CD4-positive, alpha-beta T cell (primary cell): ENCODE results near the gene CIAO2B. TPM values are rescaled to one million over a fixed set of nuclear protein-coding genes. Genes with fewer than 3 reads are reported as not detected.

Source experiments
- ATAC-seq: fragments of 200-7000 bp; cut with Tn5 transposase; one replicate; pipeline ENCODE4 v1.10.0; 2022; ENCODE audit warnings: mild to moderate bottlenecking; ENCODE audit not compliant: poor library complexity
- CTCF ChIA-PET: fragments of 350-600 bp; sonication (Branson Sonifier 250); formaldehyde crosslinking; loops from one replicate; lab custom pipeline; 2021; ENCODE audit warnings: antibody characterized with exemption, inconsistent platforms; lab: Charles Lee
- POLR2A ChIA-PET: fragments of 350-600 bp; sonication (Branson Sonifier 250); formaldehyde crosslinking; loops from one replicate; lab custom pipeline; 2021; ENCODE audit warnings: antibody characterized with exemption, inconsistent platforms; lab: Charles Lee
- DNase-seq, 14 experiments: peaks; one replicate each; pipeline ENCODE4 v3.0.0-alpha.2; 2013 to 2020; ENCODE audit warnings: mixed read lengths in 2 of 14
- H3K27ac ChIP-seq, 2 donors: one replicate each; pipeline versions ENCODE4 v1.5.1 to v1.7.0; 2013; ENCODE audit warnings: low read length in 2 of 2, low read depth in 1 of 2, mild to moderate bottlenecking in 1 of 2
- H3K27me3 ChIP-seq, 2 experiments: 1 replicate in 1 of 2; 2 replicates in 1 of 2; pipeline versions ENCODE4 v1.6.1 to v1.7.0; 2013; ENCODE audit warnings: low read length in 2 of 2, control low read depth in 1 of 2, mild to moderate bottlenecking in 1 of 2, moderate library complexity in 1 of 2; ENCODE audit not compliant: insufficient read depth in 2 of 2, control insufficient read depth in 1 of 2
- H3K36me3 ChIP-seq: one replicate; pipeline ENCODE4 v1.6.1; 2013; ENCODE audit warnings: low read length, control low read depth; ENCODE audit not compliant: insufficient read depth
- H3K4me1 ChIP-seq: one replicate; pipeline ENCODE4 v1.6.1; 2013; ENCODE audit warnings: low read length, control low read depth; ENCODE audit not compliant: insufficient read depth
- H3K4me3 ChIP-seq: one replicate; pipeline ENCODE4 v1.5.1; 2013; ENCODE audit warnings: mild to moderate bottlenecking, low read length, moderate library complexity
- H3K9me3 ChIP-seq, 2 experiments: 1 replicate in 1 of 2; 2 replicates in 1 of 2; pipeline versions ENCODE4 v1.6.1 to v1.7.0; 2013; ENCODE audit warnings: low read length in 2 of 2, mild to moderate bottlenecking in 2 of 2, control low read depth in 1 of 2, moderate library complexity in 1 of 2; ENCODE audit not compliant: control insufficient read depth in 1 of 2, insufficient read depth in 1 of 2
- H3K27ac Mint-ChIP-seq: one replicate; pipeline ENCODE4 v1.8.0; 2020; ENCODE audit warnings: mixed read lengths
- H3K27me3 Mint-ChIP-seq: one replicate; pipeline ENCODE4 v1.8.0; 2021; ENCODE audit warnings: mixed read lengths
- H3K36me3 Mint-ChIP-seq: one replicate; pipeline ENCODE4 v1.8.0; 2021; ENCODE audit warnings: low read depth, mixed read lengths
- H3K4me1 Mint-ChIP-seq: one replicate; pipeline ENCODE4 v1.8.0; 2021; ENCODE audit warnings: low read depth, mixed read lengths
- H3K4me3 Mint-ChIP-seq: one replicate; pipeline ENCODE4 v1.8.0; 2020; ENCODE audit warnings: mild to moderate bottlenecking, mixed read lengths
- H3K9me3 Mint-ChIP-seq: one replicate; pipeline ENCODE4 v1.8.0; 2020; ENCODE audit warnings: mixed read lengths
- intact Hi-C, 2 experiments: fragments of 100-400 bp; cut with DNase I in 1 of 2; cut with micrococcal nuclease in 1 of 2; formaldehyde crosslinking; loops; one replicate each; pipeline versions ENCODE4 v1.15.1 to v1.9.0; 2023 to 2025; cut with DNase I, micrococcal nuclease
- total RNA-seq, 174 experiments: library from RNA in 2 of 174; stranded (reverse) in 2 of 174; gene quantifications; one replicate each; pipeline ENCODE4 v1.2.3 and lab custom pipeline; 2021 to 2026
- TF ChIP-seq, protein P1 (sequence below): fragments of 200-600 bp; IDR thresholded peaks from one replicate; pipeline ENCODE4 v1.8.0; 2022; ENCODE audit warnings: antibody characterized with exemption, mild to moderate bottlenecking

Gene CIAO2B
- total RNA-seq, 2 experiments from 2014 or later: 58.6 to 70.4 TPM

DNA sequence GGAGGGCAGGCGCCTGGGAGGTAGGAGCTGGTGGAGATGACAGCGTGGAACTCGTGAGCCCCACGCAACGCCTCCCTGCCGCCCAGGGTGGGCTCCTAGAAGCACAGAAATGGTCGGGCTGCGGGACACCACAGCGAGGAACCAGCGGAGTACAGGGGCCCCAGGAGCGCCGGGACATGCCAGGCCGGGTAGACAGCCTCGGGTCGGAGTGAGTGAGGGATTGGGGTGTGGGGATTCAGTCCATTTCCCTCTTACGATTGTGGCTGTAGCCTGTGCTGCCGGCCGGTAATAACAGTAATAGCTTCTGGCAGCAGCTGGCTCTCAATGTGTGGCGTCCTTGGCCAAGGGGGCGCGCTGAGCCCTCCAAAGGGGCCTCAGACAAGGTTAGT, 14.6 kb upstream of the CIAO2B start:
- no peaks in the 10 kb centered on the region for H3K9me3 Mint-ChIP-seq
- peaks cover 4% of the 10 kb centered on the region for H3K36me3 Mint-ChIP-seq
- ChIA-PET CTCF (interaction anchor here (1.0 kb wide), 1 partner anchor 236 kb away, joined by 3 read pairs; no protein-coding TSS in a partner anchor), POLR2A (no interaction called here)
- H3K27me3 Mint-ChIP-seq: peaks cover 57% of the 10 kb centered on the region
- intact Hi-C loops: no loop called here
- H3K9me3 ChIP-seq: peaks cover 0 to 8% of the 10 kb centered on the region in 2 experiments
- TF ChIP-seq, protein P1, sequence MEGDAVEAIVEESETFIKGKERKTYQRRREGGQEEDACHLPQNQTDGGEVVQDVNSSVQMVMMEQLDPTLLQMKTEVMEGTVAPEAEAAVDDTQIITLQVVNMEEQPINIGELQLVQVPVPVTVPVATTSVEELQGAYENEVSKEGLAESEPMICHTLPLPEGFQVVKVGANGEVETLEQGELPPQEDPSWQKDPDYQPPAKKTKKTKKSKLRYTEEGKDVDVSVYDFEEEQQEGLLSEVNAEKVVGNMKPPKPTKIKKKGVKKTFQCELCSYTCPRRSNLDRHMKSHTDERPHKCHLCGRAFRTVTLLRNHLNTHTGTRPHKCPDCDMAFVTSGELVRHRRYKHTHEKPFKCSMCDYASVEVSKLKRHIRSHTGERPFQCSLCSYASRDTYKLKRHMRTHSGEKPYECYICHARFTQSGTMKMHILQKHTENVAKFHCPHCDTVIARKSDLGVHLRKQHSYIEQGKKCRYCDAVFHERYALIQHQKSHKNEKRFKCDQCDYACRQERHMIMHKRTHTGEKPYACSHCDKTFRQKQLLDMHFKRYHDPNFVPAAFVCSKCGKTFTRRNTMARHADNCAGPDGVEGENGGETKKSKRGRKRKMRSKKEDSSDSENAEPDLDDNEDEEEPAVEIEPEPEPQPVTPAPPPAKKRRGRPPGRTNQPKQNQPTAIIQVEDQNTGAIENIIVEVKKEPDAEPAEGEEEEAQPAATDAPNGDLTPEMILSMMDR: no peak
- peak overlapping the region; percentile 89 for H3K4me3 Mint-ChIP-seq
- H3K36me3 ChIP-seq: peaks cover under 1% of the 10 kb centered on the region
- peaks cover 25% of the 10 kb centered on the region in 2 experiments for H3K27me3 ChIP-seq
- peaks cover 20% of the 10 kb centered on the region for H3K4me1 Mint-ChIP-seq
- ATAC-seq: no peak
- no peak overlapping the region for H3K27ac Mint-ChIP-seq
- no peak for DNase-seq
- peaks cover 24% of the 10 kb centered on the region for H3K4me1 ChIP-seq
- no peak overlapping the region for H3K27ac ChIP-seq
- peak overlapping the region; percentile 64 for H3K4me3 ChIP-seq

DNA sequence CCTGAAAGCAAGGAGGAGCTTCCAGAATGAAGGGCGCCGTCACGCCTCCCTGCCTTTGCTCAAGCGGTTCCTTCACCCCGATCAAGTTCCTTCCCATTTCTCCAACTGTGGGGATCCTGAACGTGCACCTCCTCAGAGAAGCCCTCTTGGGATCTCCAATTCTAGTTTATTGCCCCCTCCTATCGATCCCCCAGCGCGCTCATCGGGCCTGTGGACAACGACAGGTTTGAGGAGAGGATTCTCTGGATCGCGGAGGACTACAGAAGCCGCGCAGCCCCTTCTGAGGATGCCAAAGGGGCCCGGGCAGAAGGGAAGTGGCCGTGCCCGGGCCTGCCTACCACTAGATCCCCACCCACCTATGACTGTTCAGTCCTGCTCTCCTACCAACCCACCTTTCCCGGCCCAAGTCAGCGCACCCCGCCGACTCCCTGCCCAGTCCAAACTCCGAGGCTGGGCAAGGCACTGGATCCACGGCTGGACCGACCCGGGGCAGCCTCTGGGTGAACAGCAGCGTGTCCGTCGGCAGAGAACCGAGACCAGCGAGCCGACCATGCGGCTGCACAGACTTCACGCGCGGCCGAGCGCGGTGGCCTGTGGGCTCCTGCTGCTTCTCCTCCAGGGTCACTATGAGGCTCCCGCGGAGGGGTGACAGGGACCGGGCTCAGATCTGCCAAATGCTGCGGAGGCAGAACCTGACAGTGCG, 14.1 kb upstream of the CIAO2B start:
- intact Hi-C loops: no loop called here
- Histone ChIP-seq H3K4me3 (peak overlapping the region; percentile 64), H3K4me1 (peaks cover 24% of the 10 kb centered on the region), H3K9me3 (peaks cover 0 to 8% of the 10 kb centered on the region in 2 experiments), H3K27ac (no peak overlapping the region), H3K27me3 (peaks cover 22 to 25% of the 10 kb centered on the region in 2 experiments), H3K36me3 (peaks cover 6% of the 10 kb centered on the region)
- DNase-seq (peak in 2 of 14 experiments; percentile 13 to 23), ATAC-seq (no peak)
- TF ChIP-seq, protein P1: no peak
- Mint-ChIP-seq H3K4me3 (peak overlapping the region; percentile 89), H3K4me1 (peaks cover 20% of the 10 kb centered on the region), H3K36me3 (peaks cover 8% of the 10 kb centered on the region), H3K27ac (no peak overlapping the region), H3K9me3 (no peaks in the 10 kb centered on the region), H3K27me3 (peaks cover 56% of the 10 kb centered on the region)
- CTCF ChIA-PET: interaction anchor here (1.0 to 1.3 kb wide), 3 partner anchors 10 to 237 kb away, joined by 3 to 4 read pairs (median 3); no protein-coding TSS in a partner anchor
- POLR2A ChIA-PET: interaction anchor here (1.1 kb wide), 1 partner anchor 207 kb away, joined by 4 read pairs; no protein-coding TSS in a partner anchor

DNA sequence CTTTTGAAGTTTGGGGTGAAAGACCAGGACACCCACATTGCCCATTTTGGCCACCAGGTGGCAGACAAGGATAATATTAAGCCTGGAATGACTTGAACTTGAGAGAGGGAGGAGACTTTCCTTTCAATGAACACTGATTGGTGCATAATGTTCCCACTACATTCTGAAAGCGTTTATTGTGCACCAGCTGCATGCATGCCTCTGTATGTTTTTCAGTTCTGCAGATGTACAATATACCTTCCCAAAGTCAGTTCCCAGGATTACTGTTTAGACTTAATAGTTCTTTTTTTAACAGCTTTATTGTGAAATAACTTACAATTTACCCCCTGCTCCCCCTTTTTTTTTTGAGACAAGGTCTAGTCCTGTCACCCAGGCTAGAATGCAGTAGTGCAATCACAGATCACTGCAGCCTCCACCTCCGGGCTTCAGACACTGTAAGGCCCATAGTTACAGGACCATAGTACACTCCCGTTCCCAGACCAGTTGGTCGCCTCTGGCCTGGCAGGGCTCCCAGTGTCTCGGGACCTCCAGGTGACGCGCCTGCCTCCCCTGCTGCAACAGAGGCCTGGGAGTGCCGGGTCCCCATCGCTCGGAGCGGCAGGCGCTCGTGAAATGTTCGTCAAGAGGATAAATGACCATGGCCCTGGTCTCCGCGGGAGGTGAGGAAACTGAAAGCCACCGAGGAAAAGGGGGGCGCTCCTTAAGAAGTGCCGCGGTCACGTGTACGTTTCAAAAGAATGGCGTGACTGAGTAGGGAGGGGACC, 13.3 kb upstream of the CIAO2B start:
- H3K27ac ChIP-seq: no peak overlapping the region
- H3K36me3 ChIP-seq: peaks cover 14% of the 10 kb centered on the region
- peaks cover 0 to 8% of the 10 kb centered on the region in 2 experiments for H3K9me3 ChIP-seq
- Mint-ChIP-seq H3K9me3 (no peaks in the 10 kb centered on the region), H3K4me1 (peaks cover 20% of the 10 kb centered on the region), H3K27ac (peak overlapping the region; percentile 2), H3K27me3 (peaks cover 50% of the 10 kb centered on the region), H3K4me3 (peak overlapping the region; percentile 89), H3K36me3 (peaks cover 16% of the 10 kb centered on the region)
- H3K27me3 ChIP-seq: peaks cover 19 to 22% of the 10 kb centered on the region in 2 experiments
- DNase-seq (peak; percentile 65 to 90 (median 82)), ATAC-seq (peak; percentile 97)
- H3K4me1 ChIP-seq: peaks cover 24% of the 10 kb centered on the region
- H3K4me3 ChIP-seq: peak overlapping the region; percentile 64
- ChIA-PET POLR2A (interaction anchor here (0.6 to 1.1 kb wide), 2 partner anchors 208 to 502 kb away, joined by 3 to 4 read pairs; no protein-coding TSS in a partner anchor), CTCF (interaction anchor here (0.7 to 1.3 kb wide), 6 partner anchors 9 to 208 kb away, joined by 3 to 4 read pairs (median 4); no protein-coding TSS in a partner anchor)
- intact Hi-C loops: loop anchor here in 1 of 2 experiments (2.0 kb wide), 1 partner anchor 237 kb away; no protein-coding TSS in a partner anchor
- TF ChIP-seq, protein P1: peak; percentile 81
